ENCODE measurements around the gene VPS26C. TPM values are rescaled to one million over a fixed set of nuclear protein-coding genes. Genes with fewer than 3 reads are reported as not detected.

VPS26C gene
- total RNA-seq, 2 experiments from 2014 or later: 31.8 to 36.0 TPM

DNA sequence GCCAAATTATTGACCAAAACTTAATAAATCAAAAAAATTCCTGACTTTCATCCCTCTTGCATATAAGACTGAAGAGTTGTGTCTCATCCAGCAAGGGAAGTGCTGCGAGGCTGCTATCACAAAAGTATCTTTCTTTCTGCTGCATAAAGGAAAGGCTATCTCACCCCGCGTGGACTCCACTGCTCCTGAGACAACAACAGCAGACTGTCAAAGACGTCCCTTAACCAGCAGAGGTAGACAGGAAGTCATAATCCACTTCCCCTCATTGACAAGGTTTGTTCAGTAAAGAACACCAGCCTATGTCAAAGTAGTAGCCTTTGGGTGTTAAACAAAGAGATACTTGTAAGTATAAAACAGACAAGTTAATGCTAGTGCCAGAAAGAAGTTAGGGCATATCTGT lies 29.4 kb downstream of the VPS26C start:
- H3K27ac Mint-ChIP-seq: peak overlapping the region; percentile 69
- no peaks in the 10 kb centered on the region for H3K27me3 Mint-ChIP-seq
- POLR2A ChIA-PET: no interaction called here
- H3K36me3 ChIP-seq (ENCODE audit: insufficient read depth, low read length): peaks cover 52% of the 10 kb centered on the region
- DNase-seq (peak in 2 of 14 experiments; percentile 12 to 15), ATAC-seq (ENCODE audit: poor library complexity) (peak; percentile 84)
- CTCF ChIA-PET: no interaction called here
- H3K4me3 Mint-ChIP-seq: no peak overlapping the region
- H3K4me1 Mint-ChIP-seq (ENCODE audit: low read depth): peaks cover 29% of the 10 kb centered on the region
- H3K36me3 Mint-ChIP-seq (ENCODE audit: low read depth): peaks cover 76% of the 10 kb centered on the region
- H3K4me3 ChIP-seq (ENCODE audit: low read length): no peak overlapping the region
- peaks cover 10% of the 10 kb centered on the region for H3K4me1 ChIP-seq (ENCODE audit: insufficient read depth, low read length)
- no peaks in the 10 kb centered on the region for H3K9me3 ChIP-seq (ENCODE audit: control insufficient read depth in 1 of 2, insufficient read depth in 1 of 2, low read length in 2 of 2)
- intact Hi-C loops (cut with DNase I, micrococcal nuclease): no loop called here
- TF ChIP-seq, protein P1, sequence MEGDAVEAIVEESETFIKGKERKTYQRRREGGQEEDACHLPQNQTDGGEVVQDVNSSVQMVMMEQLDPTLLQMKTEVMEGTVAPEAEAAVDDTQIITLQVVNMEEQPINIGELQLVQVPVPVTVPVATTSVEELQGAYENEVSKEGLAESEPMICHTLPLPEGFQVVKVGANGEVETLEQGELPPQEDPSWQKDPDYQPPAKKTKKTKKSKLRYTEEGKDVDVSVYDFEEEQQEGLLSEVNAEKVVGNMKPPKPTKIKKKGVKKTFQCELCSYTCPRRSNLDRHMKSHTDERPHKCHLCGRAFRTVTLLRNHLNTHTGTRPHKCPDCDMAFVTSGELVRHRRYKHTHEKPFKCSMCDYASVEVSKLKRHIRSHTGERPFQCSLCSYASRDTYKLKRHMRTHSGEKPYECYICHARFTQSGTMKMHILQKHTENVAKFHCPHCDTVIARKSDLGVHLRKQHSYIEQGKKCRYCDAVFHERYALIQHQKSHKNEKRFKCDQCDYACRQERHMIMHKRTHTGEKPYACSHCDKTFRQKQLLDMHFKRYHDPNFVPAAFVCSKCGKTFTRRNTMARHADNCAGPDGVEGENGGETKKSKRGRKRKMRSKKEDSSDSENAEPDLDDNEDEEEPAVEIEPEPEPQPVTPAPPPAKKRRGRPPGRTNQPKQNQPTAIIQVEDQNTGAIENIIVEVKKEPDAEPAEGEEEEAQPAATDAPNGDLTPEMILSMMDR (IDR thresholded peaks at IDR 0.05): peak; percentile 12
- no peaks in the 10 kb centered on the region for H3K27me3 ChIP-seq (ENCODE audit: control insufficient read depth in 1 of 2, insufficient read depth in 2 of 2, low read length in 2 of 2)
- H3K27ac ChIP-seq (ENCODE audit: low read depth in 1 of 2, low read length in 2 of 2): no peak overlapping the region
- no peaks in the 10 kb centered on the region for H3K9me3 Mint-ChIP-seq

DNA sequence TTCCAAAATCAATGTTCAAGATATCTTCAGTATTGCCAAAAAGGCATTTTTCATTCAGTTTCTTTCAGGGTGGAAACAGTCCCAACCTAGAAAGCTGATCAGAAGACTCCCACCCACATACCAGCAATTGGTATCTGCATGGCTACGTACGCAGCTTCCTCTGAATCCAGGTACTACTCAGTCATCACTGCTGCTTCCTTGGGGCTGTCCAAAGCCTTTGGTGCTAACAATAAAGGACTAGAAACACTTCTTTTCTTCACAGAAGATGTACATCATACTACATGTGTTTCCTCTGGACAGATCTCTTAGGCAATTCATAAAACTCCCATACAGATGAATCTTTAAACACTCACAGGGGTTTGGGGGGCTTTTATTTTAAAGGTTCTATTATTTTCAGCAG lies 29.8 kb downstream of the VPS26C start:
- Histone ChIP-seq H3K4me1 (ENCODE audit: insufficient read depth, low read length) (peaks cover 10% of the 10 kb centered on the region), H3K36me3 (ENCODE audit: insufficient read depth, low read length) (peaks cover 56% of the 10 kb centered on the region), H3K4me3 (ENCODE audit: low read length) (no peak overlapping the region), H3K27me3 (ENCODE audit: control insufficient read depth in 1 of 2, insufficient read depth in 2 of 2, low read length in 2 of 2) (no peaks in the 10 kb centered on the region), H3K27ac (ENCODE audit: low read depth in 1 of 2, low read length in 2 of 2) (no peak overlapping the region), H3K9me3 (ENCODE audit: control insufficient read depth in 1 of 2, insufficient read depth in 1 of 2, low read length in 2 of 2) (no peaks in the 10 kb centered on the region)
- Mint-ChIP-seq H3K4me3 (no peak overlapping the region), H3K9me3 (no peaks in the 10 kb centered on the region), H3K4me1 (ENCODE audit: low read depth) (peaks cover 26% of the 10 kb centered on the region), H3K27ac (peak overlapping the region; percentile 69), H3K27me3 (no peaks in the 10 kb centered on the region), H3K36me3 (ENCODE audit: low read depth) (peaks cover 80% of the 10 kb centered on the region)
- ChIA-PET CTCF (no interaction called here), POLR2A (no interaction called here)
- TF ChIP-seq, protein P1 (IDR thresholded peaks at IDR 0.05): no peak
- ATAC-seq (ENCODE audit: poor library complexity): no peak
- intact Hi-C loops (cut with DNase I, micrococcal nuclease): no loop called here
- no peak for DNase-seq

DNA sequence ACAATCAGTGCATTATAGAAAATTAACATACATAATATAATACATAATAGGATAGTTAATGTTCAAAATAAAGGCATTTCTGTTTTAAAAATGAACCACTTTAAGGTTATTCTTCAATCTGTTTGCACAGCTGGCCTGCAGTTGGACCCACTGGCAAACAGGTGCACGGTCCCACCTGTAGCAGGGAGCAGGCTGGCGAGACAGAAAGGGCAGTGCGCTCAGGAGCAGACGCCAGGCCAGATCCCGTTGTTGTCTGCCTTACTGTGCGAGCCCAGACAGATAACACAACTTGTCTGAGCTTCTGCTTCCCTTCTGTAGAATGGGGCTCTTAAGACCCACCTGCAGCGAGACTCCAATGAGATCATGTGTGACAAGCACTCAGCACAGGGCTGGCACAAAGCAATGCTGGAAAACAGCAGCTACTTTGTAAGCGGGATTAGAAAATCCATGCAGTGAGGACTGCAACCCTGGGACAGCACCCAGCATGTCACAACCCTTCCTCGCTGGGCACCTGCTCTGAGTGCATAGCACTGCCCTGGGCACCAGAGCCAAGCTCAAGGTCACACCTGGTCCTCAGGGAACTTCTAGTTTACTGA lies 33.5 kb downstream of the VPS26C start:
- Histone ChIP-seq H3K27me3 (ENCODE audit: control insufficient read depth in 1 of 2, insufficient read depth in 2 of 2, low read length in 2 of 2) (no peaks in the 10 kb centered on the region), H3K27ac (ENCODE audit: low read depth in 1 of 2, low read length in 2 of 2) (no peak overlapping the region), H3K4me3 (ENCODE audit: low read length) (no peak overlapping the region), H3K36me3 (ENCODE audit: insufficient read depth, low read length) (peaks cover 61% of the 10 kb centered on the region), H3K9me3 (ENCODE audit: control insufficient read depth in 1 of 2, insufficient read depth in 1 of 2, low read length in 2 of 2) (no peaks in the 10 kb centered on the region), H3K4me1 (ENCODE audit: insufficient read depth, low read length) (peaks cover 8% of the 10 kb centered on the region)
- ATAC-seq (ENCODE audit: poor library complexity) (no peak), DNase-seq (no peak)
- H3K4me1 Mint-ChIP-seq (ENCODE audit: low read depth): peaks cover 15% of the 10 kb centered on the region
- intact Hi-C loops (cut with DNase I, micrococcal nuclease): no loop called here
- no peaks in the 10 kb centered on the region for H3K27me3 Mint-ChIP-seq
- H3K9me3 Mint-ChIP-seq: no peaks in the 10 kb centered on the region
- no peak overlapping the region for H3K27ac Mint-ChIP-seq
- TF ChIP-seq, protein P1 (IDR thresholded peaks at IDR 0.05): no peak
- H3K4me3 Mint-ChIP-seq: no peak overlapping the region
- peaks cover 87% of the 10 kb centered on the region for H3K36me3 Mint-ChIP-seq (ENCODE audit: low read depth)
- POLR2A ChIA-PET: interaction anchor here (1.0 kb wide), 1 partner anchor 8 kb away, joined by 3 read pairs; no protein-coding TSS in a partner anchor
- CTCF ChIA-PET: interaction anchor here (1.6 kb wide), 1 partner anchor 179 kb away, joined by 3 read pairs; no protein-coding TSS in a partner anchor

All from CD4-positive, alpha-beta T cell (primary cell).